ENCODE measurements around the gene SH3TC1.

SH3TC1 gene

DNA sequence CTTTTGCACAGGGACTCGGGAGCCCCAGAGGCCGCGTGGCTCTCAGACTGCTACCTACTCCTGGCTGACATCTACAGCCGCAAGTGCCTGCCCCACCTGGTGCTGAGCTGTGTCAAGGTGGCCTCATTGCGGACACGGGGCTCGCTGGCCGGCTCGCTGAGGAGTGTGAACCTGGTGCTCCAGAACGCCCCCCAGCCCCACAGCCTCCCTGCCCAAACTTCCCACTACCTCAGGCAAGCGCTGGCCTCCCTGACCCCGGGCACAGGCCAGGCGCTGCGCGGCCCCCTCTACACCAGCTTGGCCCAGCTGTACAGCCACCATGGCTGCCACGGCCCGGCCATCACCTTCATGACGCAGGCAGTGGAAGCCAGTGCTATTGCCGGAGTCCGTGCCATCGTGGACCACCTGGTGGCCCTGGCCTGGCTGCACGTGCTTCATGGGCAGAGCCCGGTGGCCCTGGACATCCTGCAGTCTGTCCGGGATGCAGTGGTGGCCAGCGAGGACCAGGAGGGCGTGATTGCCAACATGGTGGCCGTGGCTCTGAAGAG, 28.8 kb downstream of the SH3TC1 start:
- TF ChIP-seq, protein P1, sequence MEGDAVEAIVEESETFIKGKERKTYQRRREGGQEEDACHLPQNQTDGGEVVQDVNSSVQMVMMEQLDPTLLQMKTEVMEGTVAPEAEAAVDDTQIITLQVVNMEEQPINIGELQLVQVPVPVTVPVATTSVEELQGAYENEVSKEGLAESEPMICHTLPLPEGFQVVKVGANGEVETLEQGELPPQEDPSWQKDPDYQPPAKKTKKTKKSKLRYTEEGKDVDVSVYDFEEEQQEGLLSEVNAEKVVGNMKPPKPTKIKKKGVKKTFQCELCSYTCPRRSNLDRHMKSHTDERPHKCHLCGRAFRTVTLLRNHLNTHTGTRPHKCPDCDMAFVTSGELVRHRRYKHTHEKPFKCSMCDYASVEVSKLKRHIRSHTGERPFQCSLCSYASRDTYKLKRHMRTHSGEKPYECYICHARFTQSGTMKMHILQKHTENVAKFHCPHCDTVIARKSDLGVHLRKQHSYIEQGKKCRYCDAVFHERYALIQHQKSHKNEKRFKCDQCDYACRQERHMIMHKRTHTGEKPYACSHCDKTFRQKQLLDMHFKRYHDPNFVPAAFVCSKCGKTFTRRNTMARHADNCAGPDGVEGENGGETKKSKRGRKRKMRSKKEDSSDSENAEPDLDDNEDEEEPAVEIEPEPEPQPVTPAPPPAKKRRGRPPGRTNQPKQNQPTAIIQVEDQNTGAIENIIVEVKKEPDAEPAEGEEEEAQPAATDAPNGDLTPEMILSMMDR (IDR thresholded peaks at IDR 0.05; ENCODE audit: low read length), result no peak
- no peak for TF ChIP-seq EZH2 (IDR thresholded peaks at IDR 0.05; ENCODE audit: borderline replicate concordance, low read length)
- no peaks in the 10 kb centered on the region for H3F3A ChIP-seq (ENCODE audit: insufficient read depth, low read length)
- H3K4me2 ChIP-seq (ENCODE audit: low read length), result peak overlapping the region; percentile 82
- H3K79me2 ChIP-seq (ENCODE audit: insufficient read depth, low read length), result peaks cover 18% of the 10 kb centered on the region
- no peak overlapping the region for H2AFZ ChIP-seq (ENCODE audit: low read length)
- H3K9ac ChIP-seq (ENCODE audit: low read length), result peak overlapping the region; percentile 85; the same call in 1 of the 2 replicates
- no peaks in the 10 kb centered on the region for H3K9me3 ChIP-seq (ENCODE audit: low read length)
- H3K27me3 ChIP-seq (ENCODE audit: insufficient read depth, low read length), result no peaks in the 10 kb centered on the region
- H3K27ac ChIP-seq (ENCODE audit: low read depth, low read length, poor library complexity, severe bottlenecking), result peak overlapping the region; percentile 98
- H3K4me1 ChIP-seq (ENCODE audit: insufficient read depth, low read length, severe bottlenecking), result peaks cover 34% of the 10 kb centered on the region
- H3K36me3 ChIP-seq (ENCODE audit: insufficient read depth, low read length), result peaks cover 14% of the 10 kb centered on the region
- no peaks in the 10 kb centered on the region for H4K20me1 ChIP-seq (ENCODE audit: insufficient read depth, low read length)
- H3K9me2 ChIP-seq (ENCODE audit: low read depth, low read length), result no peaks in the 10 kb centered on the region
- peak overlapping the region; percentile 81 for H3K4me3 ChIP-seq (ENCODE audit: low read depth, low read length, poor library complexity, severe bottlenecking)

- Histone ChIP-seq H3K79me2 (ENCODE audit: insufficient read depth, low read length) (peaks cover 18% of the 10 kb centered on the region), H3K4me3 (ENCODE audit: low read depth, low read length, poor library complexity, severe bottlenecking) (peak overlapping the region; percentile 81), H3K9me2 (ENCODE audit: low read depth, low read length) (no peaks in the 10 kb centered on the region), H3K4me1 (ENCODE audit: insufficient read depth, low read length, severe bottlenecking) (peaks cover 36% of the 10 kb centered on the region), H4K20me1 (ENCODE audit: insufficient read depth, low read length) (no peaks in the 10 kb centered on the region), H3K36me3 (ENCODE audit: insufficient read depth, low read length) (peaks cover 21% of the 10 kb centered on the region), H3K27ac (ENCODE audit: low read depth, low read length, poor library complexity, severe bottlenecking) (peak overlapping the region; percentile 98), H3K9ac (ENCODE audit: low read length) (peak overlapping the region; percentile 85), H2AFZ (ENCODE audit: low read length) (no peak overlapping the region), H3K4me2 (ENCODE audit: low read length) (peak overlapping the region; percentile 82), H3F3A (ENCODE audit: insufficient read depth, low read length) (no peaks in the 10 kb centered on the region), H3K27me3 (ENCODE audit: insufficient read depth, low read length) (no peaks in the 10 kb centered on the region), H3K9me3 (ENCODE audit: low read length) (no peaks in the 10 kb centered on the region)
- TF ChIP-seq, protein P1 (IDR thresholded peaks at IDR 0.05; ENCODE audit: low read length), result no peak
- no peak for TF ChIP-seq EZH2 (IDR thresholded peaks at IDR 0.05; ENCODE audit: borderline replicate concordance, low read length)
Measured at GRCh38 chr4:8228319-8229250, 29.5 kb downstream of the SH3TC1 start.

GRCh38 chr4:8229331-8229975, 30.4 kb downstream of the SH3TC1 start:
- Histone ChIP-seq H4K20me1 (ENCODE audit: insufficient read depth, low read length) (no peaks in the 10 kb centered on the region), H3K4me2 (ENCODE audit: low read length) (peak overlapping the region; percentile 82), H3K9me3 (ENCODE audit: low read length) (no peaks in the 10 kb centered on the region), H3K36me3 (ENCODE audit: insufficient read depth, low read length) (peaks cover 30% of the 10 kb centered on the region), H3K4me3 (ENCODE audit: low read depth, low read length, poor library complexity, severe bottlenecking) (peak overlapping the region; percentile 81), H3F3A (ENCODE audit: insufficient read depth, low read length) (no peaks in the 10 kb centered on the region), H2AFZ (ENCODE audit: low read length) (no peak overlapping the region), H3K4me1 (ENCODE audit: insufficient read depth, low read length, severe bottlenecking) (peaks cover 45% of the 10 kb centered on the region), H3K9ac (ENCODE audit: low read length) (peak overlapping the region; percentile 85), H3K27ac (ENCODE audit: low read depth, low read length, poor library complexity, severe bottlenecking) (peak overlapping the region; percentile 98), H3K79me2 (ENCODE audit: insufficient read depth, low read length) (peaks cover 18% of the 10 kb centered on the region), H3K9me2 (ENCODE audit: low read depth, low read length) (no peaks in the 10 kb centered on the region), H3K27me3 (ENCODE audit: insufficient read depth, low read length) (no peaks in the 10 kb centered on the region)
- TF ChIP-seq EZH2 (IDR thresholded peaks at IDR 0.05; ENCODE audit: borderline replicate concordance, low read length), result no peak
- TF ChIP-seq, protein P1 (IDR thresholded peaks at IDR 0.05; ENCODE audit: low read length), result no peak
